CD1c-positive myeloid dendritic cell (primary cell): ENCODE measurements around the gene IKZF3.
"Not testable (repeated sequence)": the region's sequence is repeated elsewhere in the genome, so short reads cannot be mapped to it uniquely, and the experiment has no call there.

Source experiments
- DNase-seq: peaks from one replicate; pipeline ENCODE4 v3.0.0-alpha.2; 2016; ENCODE audit errors: extremely low spot score

IKZF3 gene

GRCh38 chr17:39855911-39856649 is 8.0 kb downstream of the IKZF3 start:
- not testable (repeated sequence) for DNase-seq

GRCh38 chr17:39854909-39855308 is 9.2 kb downstream of the IKZF3 start:
- no peak for DNase-seq

DNA sequence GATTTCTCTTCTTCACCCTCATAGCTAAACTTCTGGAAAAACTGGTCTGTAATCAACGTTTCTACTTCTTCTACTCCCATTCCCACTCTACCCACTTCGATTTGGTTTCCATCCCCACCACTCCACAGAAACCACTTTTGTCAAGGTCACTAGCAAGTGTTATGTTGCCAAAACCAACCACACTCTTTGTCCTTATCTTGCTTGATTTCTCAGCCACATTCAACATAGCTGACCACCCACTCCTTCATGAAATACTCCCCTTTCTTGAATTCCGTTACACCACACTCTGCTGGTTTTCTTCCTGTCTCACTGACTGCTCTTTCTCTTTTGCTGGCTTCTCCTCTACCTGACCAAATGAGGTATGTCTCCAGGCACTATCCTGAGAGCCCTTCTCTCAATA is 11.9 kb downstream of the IKZF3 start:
- DNase-seq = no peak

DNA sequence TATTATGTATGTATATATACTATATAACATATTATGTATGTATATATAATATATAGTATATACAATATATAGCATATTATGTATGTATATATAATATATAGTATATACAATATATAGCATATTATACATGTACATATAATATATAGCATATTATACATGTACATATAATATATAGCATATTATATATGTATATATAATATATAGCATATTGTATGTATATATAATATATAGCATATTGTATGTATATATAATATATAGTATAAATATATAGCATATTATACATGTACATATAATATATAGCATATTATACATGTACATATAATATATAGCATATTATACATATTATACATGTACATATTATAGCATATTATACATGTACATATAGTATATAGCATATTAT is 13.9 kb downstream of the IKZF3 start:
- not testable (repeated sequence) for DNase-seq

DNA sequence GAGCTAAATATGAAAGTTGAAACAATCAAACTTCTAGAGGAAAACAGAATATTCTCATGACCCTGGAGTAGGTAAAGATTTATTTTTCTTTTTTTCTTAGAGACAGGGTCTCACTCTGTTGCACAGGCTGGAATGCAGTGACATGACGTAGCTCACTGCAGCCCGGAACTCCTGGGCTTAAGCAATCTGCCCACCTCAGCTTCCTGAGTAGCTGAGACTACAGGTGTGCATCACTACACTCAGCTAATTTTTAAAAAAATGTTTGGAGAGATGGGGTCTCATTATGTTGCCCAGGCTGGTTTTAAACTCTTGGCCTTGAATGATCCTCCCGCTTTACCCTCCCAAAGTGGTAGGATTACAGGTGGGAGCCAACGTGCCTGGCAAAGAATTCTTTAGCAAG is 15.5 kb downstream of the IKZF3 start:
- no peak for DNase-seq

- DNase-seq = no peak
These were observed 17.9 kb downstream of the IKZF3 start for GRCh38 chr17:39846205-39846604.

DNA sequence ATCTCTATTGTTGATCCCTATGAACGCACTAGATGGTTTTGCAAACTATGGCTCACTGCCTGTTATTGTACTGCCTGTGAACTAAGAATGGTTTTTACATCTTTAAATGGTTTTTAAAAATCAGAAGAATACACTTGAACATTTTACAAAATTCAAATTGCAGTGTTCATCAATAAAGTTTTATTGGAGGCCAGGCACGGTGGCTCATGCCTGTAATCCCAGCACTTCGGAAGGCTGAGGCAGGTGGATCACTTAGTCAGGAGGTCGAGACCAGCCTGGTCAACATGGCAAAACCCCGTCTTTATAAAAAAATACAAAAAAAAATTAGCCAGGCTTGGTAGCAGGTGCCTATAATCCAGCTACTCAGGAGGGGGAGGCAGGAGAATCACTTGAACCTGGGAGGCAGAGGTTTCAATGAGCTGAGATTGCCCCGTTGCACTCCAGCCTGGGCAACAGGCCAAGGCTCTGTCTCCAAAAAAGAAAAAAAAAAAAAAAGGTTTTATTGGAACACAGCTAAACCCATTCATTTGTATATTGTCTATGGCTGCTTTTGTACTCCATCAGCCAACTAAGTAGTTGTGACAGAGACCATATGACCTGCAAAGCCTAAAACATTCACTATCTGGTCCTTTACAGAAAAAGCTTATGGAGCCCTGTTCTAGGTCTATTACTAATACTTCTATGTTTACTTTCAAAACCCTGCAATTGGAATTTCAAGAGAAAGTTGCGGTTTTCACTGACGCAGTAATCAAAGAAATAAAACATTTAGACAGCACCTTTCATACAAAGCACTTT is 18.9 kb downstream of the IKZF3 start:
- no peak for DNase-seq

DNA sequence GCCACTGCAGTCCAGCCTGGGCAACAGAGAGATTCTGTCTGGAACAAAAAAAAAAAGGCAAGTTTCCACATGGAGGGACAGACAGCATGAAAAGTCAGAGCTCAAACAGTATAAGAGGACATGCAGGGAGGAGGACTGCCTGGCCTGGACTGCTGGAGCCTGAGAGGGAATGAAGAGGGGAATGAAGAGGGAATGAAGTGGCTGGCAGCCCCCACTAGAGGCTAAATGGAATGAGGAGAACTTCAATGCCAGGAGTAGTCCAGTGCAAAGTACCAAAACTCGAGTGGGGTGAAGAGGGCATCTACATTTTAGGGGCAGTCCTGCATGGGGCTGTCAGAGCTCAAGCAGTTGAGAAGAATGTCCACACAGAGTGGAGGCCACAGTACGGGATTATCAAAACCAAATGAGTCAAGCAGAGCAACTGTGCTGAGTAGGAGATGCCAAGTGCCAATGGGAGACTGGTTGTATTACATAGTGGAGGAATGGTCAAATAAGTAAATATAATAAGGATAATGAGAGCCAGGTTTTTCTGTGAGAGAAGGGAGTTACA is 22.9 kb downstream of the IKZF3 start:
- no peak for DNase-seq

DNA sequence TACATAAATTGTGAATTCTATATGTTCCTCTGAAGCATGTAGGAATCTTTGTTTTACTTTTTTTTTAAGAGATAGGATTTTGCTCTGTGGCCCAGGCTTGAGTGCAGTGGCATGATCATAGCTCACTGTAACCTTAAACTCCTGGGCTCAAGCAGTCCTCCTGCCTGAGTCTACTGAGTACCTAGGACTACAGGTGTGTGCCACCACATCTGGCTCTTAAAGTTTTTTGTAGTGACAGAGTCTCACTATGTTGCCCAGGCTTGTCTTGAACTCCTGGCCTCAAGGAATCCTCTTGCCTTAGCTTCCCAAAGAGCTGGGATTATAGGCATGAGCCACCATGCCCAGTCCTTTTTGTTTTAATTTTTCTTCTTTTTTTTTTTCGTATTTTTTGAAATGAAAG is 25.3 kb downstream of the IKZF3 start:
- no peak for DNase-seq

GRCh38 chr17:39838057-39838456 is 26.1 kb downstream of the IKZF3 start:
- DNase-seq = no peak

- DNase-seq = no peak
These were observed 28.0 kb downstream of the IKZF3 start for GRCh38 chr17:39836117-39836516.

- DNase-seq = no peak
These were observed 28.9 kb downstream of the IKZF3 start for GRCh38 chr17:39835038-39835786.

DNA sequence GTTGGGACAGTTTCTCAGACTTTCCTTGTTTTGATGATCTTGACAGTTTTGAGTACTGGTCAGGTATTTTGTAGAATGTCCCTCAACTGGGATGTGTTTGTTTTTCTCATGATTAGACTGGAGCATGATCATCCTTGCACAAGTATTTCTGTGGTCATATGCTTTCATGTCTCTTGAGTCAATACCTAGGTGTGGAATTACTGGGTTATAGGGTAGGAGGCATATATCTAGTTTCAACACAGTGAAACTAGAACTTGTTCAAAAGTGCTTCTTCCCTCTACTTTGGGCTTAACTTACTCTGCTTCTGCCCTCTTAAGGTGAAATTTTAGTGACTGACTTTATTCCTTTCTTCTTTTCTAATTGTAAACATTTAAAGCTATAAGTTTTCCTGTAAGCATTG is 30.1 kb downstream of the IKZF3 start:
- DNase-seq = no peak

DNA sequence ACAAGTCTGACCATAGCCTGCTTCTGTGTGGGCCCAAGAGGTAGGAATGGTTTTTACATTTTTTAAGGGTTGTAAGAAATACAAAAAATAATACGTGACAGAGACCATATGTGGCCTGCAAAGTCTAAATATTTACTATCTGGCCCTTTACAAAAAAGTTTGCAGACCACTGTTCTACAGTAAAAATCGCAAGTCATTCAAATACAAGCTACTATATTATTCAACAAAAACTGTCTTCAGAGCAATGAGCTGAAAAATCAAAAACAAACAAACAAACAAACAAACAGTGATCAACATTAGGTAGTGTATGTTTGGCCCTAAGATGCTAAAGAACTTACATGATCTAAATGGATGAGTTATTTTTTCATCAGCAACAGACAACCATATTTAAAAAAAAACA is 32.5 kb downstream of the IKZF3 start:
- DNase-seq = no peak

GRCh38 chr17:39828443-39828842 is 35.7 kb downstream of the IKZF3 start:
- DNase-seq = no peak

DNA sequence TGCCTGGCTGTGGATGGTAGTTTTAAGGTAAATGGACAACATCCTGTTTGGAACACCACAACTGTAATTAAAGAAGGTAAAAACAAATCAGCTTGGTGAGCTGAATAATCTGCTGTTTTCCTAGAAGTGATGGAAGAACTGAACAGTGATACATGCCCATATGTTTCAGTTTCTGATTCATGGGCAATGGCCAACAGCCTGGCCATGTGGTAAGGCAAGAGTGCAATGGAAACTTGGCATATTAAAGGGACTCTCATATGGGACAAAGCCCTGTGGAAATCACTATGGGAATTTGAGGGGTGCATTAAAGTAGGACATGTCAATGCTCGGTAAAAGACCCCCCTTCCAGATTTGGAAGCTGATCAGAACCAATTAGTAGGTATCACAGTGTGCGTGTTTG is 37.8 kb downstream of the IKZF3 start:
- no peak for DNase-seq

DNA sequence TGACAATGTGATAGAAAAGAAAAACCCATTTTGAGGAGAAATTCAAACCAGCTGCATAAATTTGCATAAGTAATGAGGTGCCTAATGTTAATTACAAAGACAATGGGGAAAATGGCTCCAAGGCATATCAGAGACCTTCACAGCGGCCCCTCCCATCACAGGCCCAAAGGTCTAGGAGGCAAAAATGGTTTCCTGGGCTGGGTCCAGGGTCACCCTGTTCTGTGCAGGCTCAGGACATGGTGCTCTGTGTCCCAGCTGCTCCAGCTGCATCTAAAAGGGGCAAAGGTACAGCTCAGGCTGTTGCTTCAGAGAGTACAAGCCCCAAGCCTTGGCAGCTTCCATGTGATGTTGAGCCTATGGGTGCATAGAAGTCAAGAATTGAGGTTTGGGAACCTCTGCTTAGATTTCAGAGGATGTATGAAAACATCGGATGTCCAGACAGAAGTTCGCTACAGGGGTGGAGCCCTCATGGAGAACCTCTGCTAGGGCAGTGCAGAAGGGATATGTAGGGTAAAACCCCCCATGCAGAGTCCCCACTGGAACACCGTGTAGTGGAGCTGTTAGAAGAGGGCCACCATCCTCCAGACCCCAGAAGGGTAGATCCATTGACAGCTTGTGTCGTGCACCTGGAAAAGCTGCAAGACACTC is 40.6 kb downstream of the IKZF3 start:
- DNase-seq = no peak

GRCh38 chr17:39822051-39822451 is 42.1 kb downstream of the IKZF3 start:
- peak; percentile 41 for DNase-seq

DNA sequence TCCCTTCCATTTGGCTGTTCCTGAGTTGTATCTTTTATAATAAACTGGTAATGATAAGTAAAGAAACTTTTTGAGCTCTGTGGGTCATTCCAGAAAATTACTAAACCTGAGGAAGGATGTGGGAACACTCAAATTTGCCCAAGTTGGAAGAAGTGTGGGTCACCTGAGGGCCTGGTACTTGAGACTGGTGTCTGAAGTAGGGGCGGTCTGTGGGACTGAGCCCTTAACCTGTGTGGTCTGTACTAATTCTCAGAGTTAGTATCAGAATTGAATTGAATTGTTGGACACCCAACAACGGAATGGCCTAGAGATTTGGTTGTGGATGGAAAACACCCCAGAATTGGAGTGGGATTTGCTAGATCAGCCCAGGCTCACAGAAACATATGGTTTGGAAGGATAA is 43.1 kb downstream of the IKZF3 start:
- DNase-seq = no peak

DNA sequence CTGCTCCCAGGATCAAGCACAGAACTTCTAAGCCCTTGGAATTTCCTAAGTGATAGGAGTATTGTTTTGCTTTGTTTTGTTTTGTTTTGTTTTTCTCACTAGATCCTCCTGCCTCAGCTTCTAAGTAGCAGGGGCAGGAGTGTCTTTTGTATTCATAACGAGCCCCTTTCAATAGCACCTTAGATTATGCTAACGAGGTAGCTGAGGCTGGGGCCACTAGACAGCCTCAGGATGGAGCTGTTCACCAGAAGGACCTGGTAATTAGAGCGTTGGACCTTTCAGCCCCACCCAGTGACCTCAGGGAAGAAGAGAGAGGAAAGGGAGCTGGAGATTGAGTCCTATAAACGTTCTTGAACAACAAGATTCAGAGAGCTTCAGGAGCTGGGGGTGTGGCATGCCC is 43.6 kb downstream of the IKZF3 start:
- no peak for DNase-seq

GRCh38 chr17:39818358-39819000 is 45.6 kb downstream of the IKZF3 start:
- DNase-seq = no peak
